ENCODE results near the gene CECR2.

CECR2 gene

DNA sequence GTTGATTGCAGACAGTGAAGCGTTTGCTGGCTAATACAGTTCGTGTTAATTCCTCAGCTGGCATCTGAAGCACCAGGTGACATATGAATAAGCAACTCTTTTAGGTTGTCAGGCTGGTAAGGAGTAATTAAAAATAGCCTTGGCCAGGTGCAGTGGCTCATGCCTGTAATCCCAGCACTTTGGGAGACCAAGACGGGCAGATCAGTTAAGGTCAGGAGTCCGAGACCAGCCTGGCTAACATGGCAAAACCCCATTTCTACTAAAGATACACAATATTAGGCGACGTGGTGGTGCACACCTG is 74.9 kb downstream of the CECR2 start:
- DNase-seq (ENCODE audit: low read depth): no peak
- TF ChIP-seq, protein P1, sequence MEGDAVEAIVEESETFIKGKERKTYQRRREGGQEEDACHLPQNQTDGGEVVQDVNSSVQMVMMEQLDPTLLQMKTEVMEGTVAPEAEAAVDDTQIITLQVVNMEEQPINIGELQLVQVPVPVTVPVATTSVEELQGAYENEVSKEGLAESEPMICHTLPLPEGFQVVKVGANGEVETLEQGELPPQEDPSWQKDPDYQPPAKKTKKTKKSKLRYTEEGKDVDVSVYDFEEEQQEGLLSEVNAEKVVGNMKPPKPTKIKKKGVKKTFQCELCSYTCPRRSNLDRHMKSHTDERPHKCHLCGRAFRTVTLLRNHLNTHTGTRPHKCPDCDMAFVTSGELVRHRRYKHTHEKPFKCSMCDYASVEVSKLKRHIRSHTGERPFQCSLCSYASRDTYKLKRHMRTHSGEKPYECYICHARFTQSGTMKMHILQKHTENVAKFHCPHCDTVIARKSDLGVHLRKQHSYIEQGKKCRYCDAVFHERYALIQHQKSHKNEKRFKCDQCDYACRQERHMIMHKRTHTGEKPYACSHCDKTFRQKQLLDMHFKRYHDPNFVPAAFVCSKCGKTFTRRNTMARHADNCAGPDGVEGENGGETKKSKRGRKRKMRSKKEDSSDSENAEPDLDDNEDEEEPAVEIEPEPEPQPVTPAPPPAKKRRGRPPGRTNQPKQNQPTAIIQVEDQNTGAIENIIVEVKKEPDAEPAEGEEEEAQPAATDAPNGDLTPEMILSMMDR (conservative IDR thresholded peaks at IDR 0.05; ENCODE audit: control insufficient read depth, insufficient read depth, low read depth, low read length): no peak
- H3K4me3 ChIP-seq (ENCODE audit: control insufficient read depth, low read depth, low read length): no peak overlapping the region

DNA sequence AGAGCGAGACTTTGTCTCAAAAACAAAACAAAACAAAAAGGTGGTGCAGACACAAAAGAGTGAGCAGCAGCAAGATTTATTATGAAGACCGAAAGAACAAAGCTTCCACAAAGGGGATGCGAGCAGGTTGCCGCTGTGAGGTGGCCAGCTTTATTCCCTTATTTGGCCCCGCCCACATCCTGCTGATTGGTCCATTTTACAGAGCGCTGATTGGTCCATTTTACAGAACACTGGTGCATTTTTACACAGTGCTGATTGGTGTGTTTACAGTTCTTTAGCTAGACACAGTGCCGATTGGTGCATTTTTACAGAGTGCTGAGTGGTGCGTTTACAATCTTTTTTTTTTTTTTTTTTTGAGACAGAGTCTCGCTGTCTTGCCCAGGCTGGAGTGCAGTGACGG is 77.4 kb downstream of the CECR2 start:
- TF ChIP-seq, protein P1 (conservative IDR thresholded peaks at IDR 0.05; ENCODE audit: control insufficient read depth, insufficient read depth, low read depth, low read length): no peak
- H3K4me3 ChIP-seq (ENCODE audit: control insufficient read depth, low read depth, low read length): no peak overlapping the region
- DNase-seq (ENCODE audit: low read depth): no peak

DNA sequence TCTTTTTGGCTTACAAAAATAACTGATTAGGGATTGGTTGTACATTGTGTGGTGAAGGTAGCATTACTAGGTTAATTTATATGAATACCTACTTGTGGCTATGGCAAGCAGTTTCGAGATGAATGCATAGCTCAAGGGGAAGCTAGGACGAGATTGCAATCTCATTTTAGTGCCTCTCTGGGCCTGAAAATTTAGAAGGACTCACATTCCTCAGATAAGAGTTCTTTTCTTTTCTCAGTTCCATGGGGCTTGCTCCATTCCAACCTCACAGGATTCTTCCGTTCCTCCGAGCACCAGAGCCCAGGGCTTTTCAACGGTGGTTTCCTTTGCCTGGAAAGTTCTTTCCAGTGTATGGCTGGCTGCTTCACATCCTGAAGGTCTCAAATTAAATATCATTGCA is 82.1 kb downstream of the CECR2 start:
- H3K4me3 ChIP-seq (ENCODE audit: control insufficient read depth, low read depth, low read length): no peak overlapping the region
- DNase-seq (ENCODE audit: low read depth): no peak
- TF ChIP-seq, protein P1 (conservative IDR thresholded peaks at IDR 0.05; ENCODE audit: control insufficient read depth, insufficient read depth, low read depth, low read length): no peak

DNA sequence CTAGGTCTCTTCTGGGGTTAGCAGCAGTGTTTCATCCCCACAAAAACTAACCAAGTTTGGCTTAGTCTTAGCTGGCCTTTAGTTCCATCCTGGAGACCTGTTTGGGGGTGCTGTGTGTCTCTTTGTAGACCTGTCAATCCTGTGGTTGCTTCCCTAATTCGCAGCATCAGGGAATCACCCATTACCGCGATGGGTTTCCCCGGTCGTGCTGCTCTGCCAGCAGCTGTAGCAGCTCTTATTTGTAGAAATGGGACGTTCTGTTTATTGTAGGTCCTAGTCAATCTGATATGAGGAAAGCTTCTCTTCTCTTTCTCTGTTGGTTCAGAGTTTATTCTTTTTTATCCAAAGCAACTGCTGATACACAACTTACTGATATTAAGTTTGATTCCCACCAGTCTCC is 91.6 kb downstream of the CECR2 start:
- TF ChIP-seq, protein P1 (conservative IDR thresholded peaks at IDR 0.05; ENCODE audit: control insufficient read depth, insufficient read depth, low read depth, low read length): no peak
- no peak for DNase-seq (ENCODE audit: low read depth)
- H3K4me3 ChIP-seq (ENCODE audit: control insufficient read depth, low read depth, low read length): no peak overlapping the region

DNA sequence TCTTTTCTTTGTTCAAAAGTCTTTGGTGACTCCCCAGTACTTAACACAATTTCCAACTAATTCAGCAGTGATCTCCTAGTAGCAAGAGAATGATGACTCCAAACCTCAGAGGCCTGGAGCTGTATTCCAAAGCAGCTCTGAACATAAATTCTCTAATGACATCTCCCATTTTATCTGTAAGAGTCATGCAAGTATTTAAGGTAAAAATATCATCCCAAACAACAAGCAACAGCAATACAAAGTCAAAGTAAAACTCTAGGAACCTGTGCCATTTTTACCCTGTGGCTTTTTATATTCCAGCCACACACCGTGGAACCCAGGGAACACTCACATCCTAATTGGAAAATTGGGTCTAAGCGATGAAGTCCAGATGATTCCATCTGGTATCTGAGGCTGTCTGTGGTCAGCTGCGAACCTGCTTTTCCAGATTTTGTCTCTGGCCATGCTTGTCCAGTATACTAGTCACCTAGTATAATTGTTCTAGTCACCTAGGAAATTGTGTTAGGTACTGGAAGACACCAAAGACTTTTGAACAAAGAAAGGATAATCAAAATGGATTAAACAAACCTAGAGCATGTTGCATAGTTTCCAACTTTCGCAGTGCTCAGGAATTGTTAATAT is 101.7 kb downstream of the CECR2 start:
- no peak overlapping the region for H3K4me3 ChIP-seq (ENCODE audit: control insufficient read depth, low read depth, low read length)
- TF ChIP-seq, protein P1 (conservative IDR thresholded peaks at IDR 0.05; ENCODE audit: control insufficient read depth, insufficient read depth, low read depth, low read length): no peak
- no peak for DNase-seq (ENCODE audit: low read depth)

DNA sequence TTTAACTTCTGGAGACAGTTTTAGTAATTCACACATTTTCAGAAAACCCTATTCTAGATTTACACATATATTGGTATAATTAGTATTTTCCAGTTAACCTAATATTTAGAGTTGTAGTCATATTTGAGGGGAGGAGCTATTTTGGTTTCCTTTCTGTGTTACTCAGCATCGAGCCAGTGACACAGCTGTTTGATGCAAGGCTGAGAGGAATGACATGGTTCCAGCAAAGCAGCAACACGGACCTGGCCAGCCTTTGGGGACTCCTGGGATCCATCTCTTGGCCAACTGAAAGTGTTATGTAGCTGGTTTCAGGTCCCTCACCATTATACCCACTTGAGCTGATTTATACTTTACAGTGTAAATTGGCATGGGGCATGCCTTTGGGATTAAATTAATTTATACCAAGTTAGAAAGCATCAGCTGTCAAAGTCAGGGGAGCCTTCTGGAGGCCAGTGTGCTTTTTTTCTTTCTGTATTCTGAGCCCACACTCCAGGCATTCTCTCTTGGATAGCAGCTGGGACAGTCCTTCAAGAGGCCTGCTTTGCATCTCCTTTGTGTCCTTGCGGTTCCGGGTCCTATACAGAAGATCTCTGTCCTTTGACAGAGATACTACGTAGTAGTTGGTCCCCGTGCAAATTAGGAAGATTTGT is 102.8 kb downstream of the CECR2 start:
- TF ChIP-seq, protein P1 (conservative IDR thresholded peaks at IDR 0.05; ENCODE audit: control insufficient read depth, insufficient read depth, low read depth, low read length): no peak
- H3K4me3 ChIP-seq (ENCODE audit: control insufficient read depth, low read depth, low read length): no peak overlapping the region
- DNase-seq (ENCODE audit: low read depth): no peak

Measured in fibroblast of mammary gland (primary cell).